Caki2 (cell line): Measurements from ENCODE around the gene JARID2. TPM values are rescaled to one million over a fixed set of nuclear protein-coding genes. Genes with fewer than 3 reads are reported as not detected.
"Not testable (repeated sequence)": the region's sequence is repeated elsewhere in the genome, so short reads cannot be mapped to it uniquely, and the experiment has no call there.

Experiments used
- DNase-seq: peaks from one replicate; pipeline ENCODE4 v3.0.0-alpha.2; 2015; ENCODE audit warnings: low read depth
- in situ Hi-C: cut with HindIII; loops from 2 replicates; pipeline ENCODE4 v1.10.0; 2016; ENCODE audit warnings: low sequenced_read_pairs, low pct_unique_long_range_greater_than_20kb, mixed read lengths
- total RNA-seq: library from RNA; depleted of rRNA; stranded (reverse); fragments of >200 nt; shearing (Covaris generic); gene quantifications from 2 replicates; pipeline ENCODE4 v1.2.3, GENCODE V29; 2014; ENCODE audit warnings: low replicate concordance

JARID2 gene
- total RNA-seq, 1 experiment from 2014 or later, result 4.9 TPM

DNA sequence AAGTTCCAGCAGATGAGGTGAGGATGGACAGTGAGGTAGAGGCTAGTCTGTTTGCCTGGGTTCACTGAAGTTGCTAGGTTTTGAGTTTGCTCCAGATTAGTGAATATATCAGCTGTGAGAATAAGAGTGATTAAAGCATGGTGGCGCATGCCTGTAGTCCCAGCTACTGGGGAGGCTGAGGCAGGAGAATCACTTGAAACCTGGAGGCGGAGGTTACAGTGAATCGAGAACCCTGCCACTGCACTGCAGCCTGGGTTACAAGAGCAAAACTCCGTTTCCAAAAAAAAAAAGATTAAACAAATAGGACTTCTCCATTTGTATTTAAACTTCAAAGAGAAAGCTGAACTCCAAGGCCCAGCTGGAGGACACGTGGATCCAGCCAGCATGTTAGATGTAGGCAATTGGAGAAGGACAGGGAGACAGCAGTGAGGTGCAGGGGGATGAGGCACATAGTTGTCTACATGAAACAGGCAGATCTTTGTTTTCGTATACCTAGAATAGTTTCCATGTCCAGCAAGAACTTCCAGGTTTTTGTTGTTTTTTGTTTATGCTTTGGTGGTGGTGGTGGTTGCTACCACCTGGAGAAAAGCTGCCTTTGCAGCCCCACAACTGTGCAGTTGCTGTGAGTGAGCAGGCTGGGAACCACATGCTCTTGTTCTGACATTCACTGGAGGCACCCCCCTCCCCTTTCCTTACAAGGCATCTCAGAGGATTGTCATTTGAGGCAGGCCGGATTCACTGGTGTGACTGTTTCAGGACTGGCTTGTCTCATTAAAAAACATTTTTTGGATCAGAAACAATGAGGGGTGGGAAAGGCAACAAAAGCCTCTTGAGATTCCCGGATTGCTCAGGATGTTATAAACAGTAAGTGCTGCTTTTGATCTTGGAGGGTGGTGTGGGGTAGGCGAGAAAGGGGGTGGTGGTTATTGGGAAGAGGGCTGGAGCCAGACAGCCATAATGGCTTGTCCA, 72.3 kb downstream of the JARID2 start:
- in situ Hi-C loops, result no loop called here
- no peak for DNase-seq

DNA sequence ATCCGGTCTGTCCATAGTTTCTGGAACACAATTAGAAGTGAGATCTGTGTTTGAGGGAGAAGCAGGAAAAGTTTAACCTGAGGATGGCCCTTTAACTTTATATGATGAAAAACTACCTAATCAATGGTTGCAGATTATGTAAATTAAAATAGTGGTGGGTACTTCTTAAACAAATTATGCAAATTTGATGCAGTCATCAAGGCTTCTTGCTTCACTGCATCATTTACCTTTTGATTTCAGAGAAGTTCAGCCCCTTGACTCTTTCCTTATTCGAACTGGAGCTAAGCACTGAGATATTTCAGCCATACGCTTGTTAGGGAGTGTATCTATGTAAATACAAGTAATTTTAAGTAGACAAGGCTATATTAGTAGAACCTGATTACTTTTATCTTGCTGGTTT, 73.8 kb downstream of the JARID2 start:
- DNase-seq, result no peak
- in situ Hi-C loops, result no loop called here

DNA sequence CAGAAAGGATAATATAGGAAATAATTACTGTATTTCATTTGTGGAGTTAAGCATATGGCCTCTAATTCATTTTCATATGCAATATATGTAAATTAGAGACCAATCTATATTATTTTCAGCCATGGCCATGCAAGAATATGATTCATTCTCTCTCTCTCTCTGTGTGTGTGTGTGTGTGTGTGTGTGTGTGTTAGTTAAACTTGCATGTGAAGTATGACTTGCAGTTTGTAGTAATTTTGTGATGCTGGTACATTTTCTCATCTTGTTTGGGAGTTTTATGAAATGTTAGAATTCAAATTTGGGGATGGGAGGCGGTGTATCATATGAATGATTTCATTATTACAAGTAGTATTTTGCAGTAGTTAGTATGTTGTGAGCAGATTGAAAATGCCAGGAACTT, 74.8 kb downstream of the JARID2 start:
- DNase-seq, result no peak
- in situ Hi-C loops, result no loop called here

DNA sequence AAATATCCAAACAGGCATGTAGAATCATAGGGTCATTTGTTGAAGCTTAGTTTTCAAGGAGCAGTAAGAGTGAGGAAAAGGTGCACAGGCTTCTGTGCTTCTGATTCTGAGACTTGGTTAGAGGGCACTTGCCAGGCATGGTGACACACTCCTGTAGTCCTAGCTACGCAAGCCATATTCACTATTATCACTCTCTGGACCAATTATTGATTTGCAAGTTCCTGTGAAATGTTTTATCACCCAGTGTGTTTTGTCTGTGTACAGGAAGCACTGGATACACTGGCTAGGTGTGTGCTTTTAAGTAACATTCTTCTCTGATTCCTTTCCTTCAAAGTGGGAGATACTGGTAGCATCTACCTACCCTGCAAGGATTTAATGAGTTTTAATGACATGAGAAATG, 76.3 kb downstream of the JARID2 start:
- in situ Hi-C loops, result no loop called here
- DNase-seq, result no peak

DNA sequence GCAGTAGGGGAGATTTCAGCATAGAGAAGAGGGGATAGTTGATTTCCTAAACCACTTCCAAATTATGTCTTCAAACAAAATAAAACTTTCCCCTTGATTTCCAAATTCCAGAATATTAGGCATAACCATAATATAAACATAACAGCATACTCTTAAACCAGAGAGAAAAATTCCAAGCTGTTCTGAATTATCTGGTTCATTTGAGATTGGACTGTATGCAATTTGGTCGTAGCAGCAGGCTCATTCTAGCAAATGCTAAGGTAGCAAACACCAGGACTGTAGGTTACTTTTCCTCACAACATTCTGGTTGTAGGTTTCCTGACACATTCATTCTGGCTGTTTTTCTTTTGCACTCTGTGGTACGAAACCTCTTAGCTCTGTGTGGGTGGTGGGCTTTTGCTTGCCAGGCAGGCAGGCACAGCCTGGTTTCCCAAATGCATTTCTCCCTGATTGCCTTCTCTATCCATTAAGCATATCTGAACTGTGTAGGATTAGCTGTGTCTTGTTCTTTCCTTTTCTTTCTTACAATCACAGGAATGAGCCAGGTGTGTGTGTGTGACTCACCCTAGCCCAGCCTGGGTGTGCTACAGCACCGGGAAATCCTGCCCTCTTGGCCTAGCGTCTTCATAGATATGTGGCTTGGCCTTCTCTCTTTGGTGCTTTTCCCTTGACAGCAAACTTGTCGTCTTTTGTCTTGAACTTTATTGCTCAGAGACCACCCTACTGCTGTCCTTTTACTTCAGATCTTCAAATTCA, 77.1 kb downstream of the JARID2 start:
- no peak for DNase-seq
- in situ Hi-C loops, result no loop called here

DNA sequence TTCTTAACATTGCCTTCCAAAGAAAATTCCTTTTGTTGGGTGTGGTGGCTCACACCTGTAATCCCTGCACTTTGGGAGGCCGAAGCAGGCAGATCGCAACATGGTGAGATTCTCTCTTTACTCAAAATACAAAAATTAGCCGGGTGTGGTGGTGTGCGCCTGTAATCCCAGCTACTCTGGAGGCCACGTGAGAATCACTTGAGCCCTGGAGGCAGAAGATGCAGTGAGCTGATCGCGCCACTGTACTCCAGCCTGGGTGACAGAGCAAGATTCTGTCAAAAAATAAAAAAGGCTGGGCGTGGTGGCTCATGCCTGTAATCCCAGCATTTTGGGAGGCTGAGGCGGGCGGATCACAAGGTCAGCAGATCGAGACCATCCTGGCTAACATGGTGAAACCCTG, 77.7 kb downstream of the JARID2 start:
- DNase-seq, in situ Hi-C loops: not testable (repeated sequence)

DNA sequence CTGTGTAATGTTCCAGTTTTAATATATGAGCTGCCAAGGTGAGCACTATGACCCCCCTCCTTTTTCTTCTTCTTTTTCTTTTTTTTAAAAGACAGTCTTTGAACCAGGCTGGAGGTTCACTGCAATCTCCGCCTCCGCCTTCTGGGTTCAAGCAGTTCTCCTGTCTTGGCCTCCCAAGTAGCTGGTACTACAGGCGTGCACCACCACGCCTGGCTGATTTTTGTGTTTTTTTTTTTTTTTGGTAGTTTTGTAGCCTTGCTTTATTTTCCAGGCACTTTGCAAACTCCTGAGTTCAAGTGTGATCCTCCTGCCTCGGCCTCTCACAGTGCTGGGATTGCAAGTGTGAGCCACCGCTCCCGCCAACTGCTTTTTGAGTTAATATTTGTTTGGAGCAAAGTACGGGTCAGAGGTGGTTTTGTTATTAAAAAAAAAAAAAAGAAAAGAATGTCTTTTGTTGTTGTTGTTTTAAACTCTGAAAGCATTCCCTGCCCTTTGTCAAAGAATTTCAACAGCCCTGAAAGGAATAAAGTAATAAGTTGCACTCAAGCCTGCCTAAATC, 78.6 kb downstream of the JARID2 start:
- in situ Hi-C loops, result no loop called here
- no peak for DNase-seq

DNA sequence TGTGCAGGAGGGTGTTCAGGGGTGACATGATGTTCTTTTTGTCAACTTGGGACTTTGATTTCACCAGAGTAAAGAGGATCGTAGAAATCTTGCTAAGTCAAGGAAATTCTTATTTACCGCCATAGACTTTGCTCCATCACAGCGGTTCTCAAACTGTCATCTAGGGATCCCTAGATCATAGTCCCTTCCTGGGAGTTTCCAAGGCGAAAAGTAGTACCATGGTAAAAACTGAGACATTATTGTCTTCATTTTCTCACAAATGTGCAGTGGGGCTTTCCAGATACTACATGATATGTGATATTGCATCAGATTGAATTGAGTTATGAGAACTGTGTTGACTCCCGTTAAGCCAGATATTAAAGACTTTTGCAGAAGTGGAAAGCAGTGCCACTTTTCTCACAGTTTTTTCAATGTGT, 79.7 kb downstream of the JARID2 start:
- in situ Hi-C loops, result no loop called here
- no peak for DNase-seq

DNA sequence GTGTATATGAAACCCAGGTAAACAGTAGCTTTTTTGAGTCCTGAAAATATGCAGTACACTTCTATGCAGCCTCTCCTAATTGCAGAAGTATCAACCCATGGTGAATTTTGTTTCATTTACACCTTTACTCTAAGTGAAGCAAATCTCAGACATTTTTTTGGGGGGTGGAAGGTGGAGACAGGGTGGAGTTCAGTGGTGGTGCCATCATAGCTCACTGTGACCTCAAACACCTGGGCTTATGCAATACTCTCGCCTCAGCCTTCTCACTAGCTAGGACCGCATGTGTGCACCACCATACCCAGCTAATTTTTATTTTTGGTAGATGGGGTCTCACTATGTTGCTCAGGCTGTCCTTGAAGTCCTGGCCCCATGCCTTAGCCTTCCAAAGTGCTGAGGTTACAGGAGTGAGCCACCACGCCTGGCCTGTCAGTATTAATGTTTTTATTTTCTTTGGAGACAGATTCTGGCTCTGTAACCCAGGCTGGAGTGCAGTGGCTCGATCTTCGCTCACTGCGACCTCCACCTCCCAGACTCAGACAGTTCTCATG, 80.3 kb downstream of the JARID2 start:
- in situ Hi-C loops, result no loop called here
- DNase-seq, result no peak

DNA sequence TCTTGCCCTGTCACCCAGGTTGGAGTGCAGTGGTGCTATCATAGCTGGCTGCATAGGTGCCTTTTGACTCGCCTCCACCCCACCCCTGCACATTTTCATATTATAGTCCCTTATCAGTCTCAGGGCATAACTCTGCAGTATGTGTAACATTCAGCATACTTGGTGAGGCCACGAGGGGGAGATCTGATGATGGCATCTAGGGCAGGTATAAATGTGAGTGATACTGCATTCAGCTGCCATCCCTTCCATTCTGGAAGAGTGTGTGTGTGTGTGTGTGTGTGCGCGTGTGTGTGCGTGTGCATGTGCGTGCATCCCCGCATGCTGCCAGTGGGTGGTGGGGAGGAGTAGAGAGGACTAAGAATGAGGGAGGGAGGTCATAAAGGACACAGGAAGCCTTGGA, 81.4 kb downstream of the JARID2 start:
- no peak for DNase-seq
- in situ Hi-C loops, result no loop called here

DNA sequence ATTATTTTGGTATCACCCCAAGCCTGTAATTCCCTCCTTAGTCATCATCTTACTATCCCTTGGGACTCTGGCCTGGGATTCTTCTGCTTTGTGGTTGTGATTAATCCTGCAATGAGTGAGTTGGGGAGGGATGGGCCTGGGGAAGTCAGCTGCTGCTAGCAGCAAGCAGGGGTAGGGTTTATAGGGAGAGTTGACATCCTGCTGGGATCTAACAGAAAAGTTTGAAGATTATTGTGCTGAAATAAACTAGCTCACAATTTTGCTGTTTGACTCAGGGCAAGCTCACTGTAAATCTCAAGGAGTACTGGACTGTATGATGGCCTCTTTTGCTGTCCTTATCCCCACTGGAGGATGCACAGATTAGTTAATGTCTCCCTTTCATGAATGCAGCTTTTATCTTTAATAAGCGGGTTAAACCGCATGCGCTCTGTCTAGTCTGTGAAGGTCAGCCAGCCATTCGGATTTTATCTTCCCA, 83.4 kb downstream of the JARID2 start:
- no peak for DNase-seq
- in situ Hi-C loops, result no loop called here

DNA sequence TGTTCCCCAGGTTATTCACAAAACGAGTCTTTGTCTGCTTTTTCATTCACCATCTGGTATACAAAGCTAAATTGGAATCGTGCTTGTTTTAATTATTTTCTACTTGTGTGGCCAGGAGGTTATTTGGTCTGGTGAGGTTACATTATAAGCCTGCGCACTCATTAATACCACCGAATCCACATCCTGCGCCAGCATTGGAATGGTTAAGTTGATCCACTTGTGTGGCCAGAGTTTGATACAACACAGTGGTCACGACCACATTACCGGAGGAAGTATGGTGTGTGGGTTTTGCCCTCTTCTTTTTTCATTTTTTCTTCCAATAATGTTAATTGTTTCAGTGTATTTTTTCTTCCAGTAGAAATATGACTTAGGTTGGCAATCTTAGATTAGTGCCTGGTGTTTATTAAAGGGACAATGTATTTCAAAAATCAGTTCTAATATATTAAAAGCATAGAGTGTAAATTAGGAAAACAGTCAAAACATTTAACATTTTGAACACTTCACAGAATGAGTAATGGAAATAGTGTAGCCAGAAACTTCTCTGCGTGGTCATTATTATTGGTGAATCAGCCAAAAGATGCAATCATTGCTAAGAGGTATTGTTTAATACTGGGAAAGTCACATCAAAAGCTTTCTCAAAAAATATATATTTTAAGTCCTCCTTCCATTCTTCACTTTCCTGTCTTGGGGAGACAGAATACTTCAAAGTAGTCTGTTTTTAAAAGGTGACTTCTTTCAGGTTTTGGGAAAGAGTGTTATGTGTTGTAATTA, 84.5 kb downstream of the JARID2 start:
- no peak for DNase-seq
- in situ Hi-C loops, result no loop called here

DNA sequence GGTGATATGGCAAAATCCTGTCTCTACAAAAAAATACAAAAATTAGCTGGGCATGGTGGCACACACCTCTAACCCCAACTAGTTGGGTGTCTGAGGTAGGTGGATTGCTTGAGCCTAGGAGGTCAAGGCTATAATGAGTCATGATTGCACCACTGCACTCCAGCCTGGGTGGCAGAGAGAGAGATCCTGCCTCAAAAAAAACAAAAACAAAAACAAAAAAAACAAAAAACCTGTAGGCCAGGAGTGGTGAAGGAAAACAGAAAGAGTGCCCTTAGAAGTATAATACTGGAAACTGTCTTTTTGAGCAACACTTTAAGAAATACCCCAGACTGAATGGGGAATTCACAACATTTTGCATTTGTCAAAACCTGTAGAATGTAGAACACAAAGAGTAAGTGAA, 85.3 kb downstream of the JARID2 start:
- no peak for DNase-seq
- in situ Hi-C loops, result no loop called here

DNA sequence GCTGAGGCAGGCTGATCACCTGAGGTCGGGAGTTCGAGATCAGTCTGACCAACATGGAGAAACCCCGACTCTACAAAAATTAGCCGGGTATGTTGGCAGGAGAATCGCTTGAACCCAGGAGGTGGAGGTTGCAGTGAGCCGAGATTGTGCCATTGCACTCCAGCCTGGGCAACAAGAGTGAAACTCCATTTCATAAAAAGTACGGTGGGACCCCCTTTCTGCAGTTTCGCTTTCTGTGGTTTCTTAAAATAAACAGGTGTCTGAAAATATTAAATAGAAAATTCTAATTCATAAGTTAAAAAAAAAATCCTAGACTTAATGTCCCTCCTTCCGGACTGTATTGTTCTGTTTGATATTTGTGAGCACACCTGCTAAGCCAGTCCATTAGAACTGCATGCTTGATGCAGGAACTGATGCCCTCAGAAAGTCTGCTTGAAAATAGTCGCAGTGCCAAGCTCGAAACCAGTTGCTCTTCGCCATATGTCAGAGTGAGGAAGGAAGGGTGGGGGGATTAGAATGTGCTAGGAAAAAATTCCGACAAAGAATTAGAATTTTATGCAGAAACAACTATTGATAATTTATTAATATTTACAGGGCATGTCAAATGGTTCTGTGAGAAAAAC, 85.9 kb downstream of the JARID2 start:
- DNase-seq, result no peak
- in situ Hi-C loops, result no loop called here

DNA sequence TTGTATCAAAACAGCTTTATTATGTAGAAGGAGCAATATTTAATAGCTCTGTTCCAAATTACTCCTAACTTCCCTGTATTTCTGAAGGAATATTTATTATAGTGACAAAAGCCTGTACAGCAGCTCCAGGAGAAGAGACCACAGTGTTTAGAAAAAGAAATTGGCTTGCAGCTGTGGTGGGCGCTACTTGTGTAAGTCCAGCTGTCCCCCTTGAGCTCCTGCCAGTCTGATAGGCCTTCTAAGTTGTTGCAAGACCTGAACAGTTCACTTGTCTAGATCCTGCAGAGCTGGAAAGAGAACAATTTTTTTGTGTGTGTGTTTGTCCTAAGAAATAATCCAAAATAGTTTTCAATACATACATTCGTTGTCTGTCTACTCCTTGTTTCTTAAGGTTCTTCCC, 86.6 kb downstream of the JARID2 start:
- DNase-seq, result no peak
- in situ Hi-C loops, result no loop called here

DNA sequence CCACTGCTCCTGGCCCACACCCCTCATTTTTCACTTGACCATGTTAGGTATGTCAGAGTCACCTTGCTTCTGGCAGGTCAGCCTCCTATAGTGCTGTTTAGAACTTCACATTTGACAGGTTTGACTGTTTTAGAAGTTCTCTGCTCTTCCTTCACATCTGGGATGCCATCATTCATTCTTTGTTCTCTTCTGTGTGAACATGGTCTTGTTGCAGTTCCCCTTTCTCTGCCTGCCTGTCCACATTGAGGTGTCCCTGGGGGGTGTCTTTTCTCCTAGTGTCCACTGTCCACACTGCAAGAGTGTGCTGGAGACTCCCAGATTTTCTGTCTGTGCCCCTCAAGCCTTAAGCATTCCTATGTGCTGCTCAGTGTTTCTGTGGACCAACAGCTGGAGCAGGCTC, 89.5 kb downstream of the JARID2 start:
- in situ Hi-C loops, result no loop called here
- no peak for DNase-seq

DNA sequence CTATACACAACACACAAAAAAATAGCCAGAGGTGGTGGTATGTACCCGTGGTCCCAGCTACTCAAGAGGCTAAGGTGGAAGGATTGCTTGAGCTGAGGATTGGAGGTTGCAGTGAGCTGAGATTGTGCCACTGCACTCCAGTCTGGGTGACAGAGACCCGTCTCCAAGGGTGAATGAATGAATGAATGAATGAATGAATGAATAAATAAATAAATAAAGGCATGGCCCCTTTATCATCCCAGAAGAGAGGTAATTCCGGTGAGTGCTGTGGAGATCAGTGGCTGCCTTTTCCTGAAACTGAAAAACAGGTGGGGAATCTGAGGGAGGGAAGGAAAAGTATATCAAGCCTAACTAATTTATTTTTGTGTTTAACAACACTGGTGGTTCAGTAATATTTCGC, 90.0 kb downstream of the JARID2 start:
- in situ Hi-C loops, result no loop called here
- no peak for DNase-seq
